ENCODE measurements around the gene PRDM16. TPM values are rescaled to one million over a fixed set of nuclear protein-coding genes. Genes with fewer than 3 reads are reported as not detected.

Gene PRDM16
- total and polyA plus RNA-seq, 2 of the 8 experiments (the other 6 are each of a cell fraction or from before 2014, with no cell fraction given), result 0.39 to 0.43 TPM

DNA sequence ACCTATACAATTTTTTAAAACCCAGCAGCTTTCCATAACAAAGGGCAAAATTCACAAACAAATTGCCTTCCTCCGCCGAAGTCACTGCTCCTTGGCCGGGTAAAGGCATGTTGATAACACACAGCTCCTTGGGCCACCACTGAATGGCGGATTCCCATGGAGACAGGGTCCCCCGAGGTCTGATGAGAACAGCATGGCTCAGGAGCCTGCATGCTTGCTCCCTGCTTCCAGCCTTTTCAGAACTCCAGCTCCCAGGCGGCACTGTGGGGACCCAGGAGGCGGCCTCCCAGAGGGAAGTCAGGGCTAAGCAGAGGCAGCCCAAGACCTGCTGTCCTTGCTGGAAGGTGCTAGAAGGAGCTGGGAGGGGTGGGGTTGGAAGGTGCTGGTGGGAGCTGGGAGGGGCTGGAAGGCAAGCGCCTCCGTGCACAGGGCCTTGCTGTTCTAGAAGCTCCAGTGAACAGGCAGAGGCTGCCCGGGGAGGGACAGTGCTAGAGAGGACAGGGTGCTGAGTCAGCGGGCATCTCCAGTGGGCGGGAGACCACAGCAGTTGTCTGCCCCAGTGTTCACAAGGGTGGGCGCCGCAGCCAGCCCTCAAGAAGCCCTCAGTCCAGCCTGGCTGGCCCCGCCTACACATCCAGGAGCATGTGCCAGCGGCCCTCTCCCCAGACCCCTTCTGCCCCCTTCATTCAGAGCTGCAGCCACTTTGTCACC is 35.1 kb downstream of the PRDM16 start (continued):
- TF ChIP-seq, protein P1, sequence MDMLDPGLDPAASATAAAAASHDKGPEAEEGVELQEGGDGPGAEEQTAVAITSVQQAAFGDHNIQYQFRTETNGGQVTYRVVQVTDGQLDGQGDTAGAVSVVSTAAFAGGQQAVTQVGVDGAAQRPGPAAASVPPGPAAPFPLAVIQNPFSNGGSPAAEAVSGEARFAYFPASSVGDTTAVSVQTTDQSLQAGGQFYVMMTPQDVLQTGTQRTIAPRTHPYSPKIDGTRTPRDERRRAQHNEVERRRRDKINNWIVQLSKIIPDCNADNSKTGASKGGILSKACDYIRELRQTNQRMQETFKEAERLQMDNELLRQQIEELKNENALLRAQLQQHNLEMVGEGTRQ (IDR thresholded peaks at IDR 0.05; ENCODE audit: low read length), result no peak
- TF ChIP-seq CHD7 (IDR thresholded peaks at IDR 0.05; ENCODE audit: insufficient replicate concordance, low read length) (no peak), EGR1 (IDR thresholded peaks at IDR 0.05; ENCODE audit: borderline replicate concordance, low read depth, low read length) (no peak), TBP (IDR thresholded peaks at IDR 0.05; ENCODE audit: low read depth, low read length) (no peak), YY1 (IDR thresholded peaks at IDR 0.05; ENCODE audit: low read depth, low read length) (no peak)

All from H1 (cell line).